GM21381 (cell line): ENCODE measurements around the gene DCAF7.

Experiments
- ATAC-seq: cut with Tn5 transposase; IDR thresholded peaks from one replicate; pipeline ENCODE4 v1.9.1; 2021; ENCODE audit warnings: mild to moderate bottlenecking, moderate library complexity; ENCODE audit not compliant: unreplicated experiment

Gene DCAF7

GRCh38 chr17:63524051-63524450 is 26.2 kb upstream of the DCAF7 start:
- ATAC-seq, result no peak

- ATAC-seq, result no peak
Observed at GRCh38 chr17:63525190-63525946, 24.9 kb upstream of the DCAF7 start.

DNA sequence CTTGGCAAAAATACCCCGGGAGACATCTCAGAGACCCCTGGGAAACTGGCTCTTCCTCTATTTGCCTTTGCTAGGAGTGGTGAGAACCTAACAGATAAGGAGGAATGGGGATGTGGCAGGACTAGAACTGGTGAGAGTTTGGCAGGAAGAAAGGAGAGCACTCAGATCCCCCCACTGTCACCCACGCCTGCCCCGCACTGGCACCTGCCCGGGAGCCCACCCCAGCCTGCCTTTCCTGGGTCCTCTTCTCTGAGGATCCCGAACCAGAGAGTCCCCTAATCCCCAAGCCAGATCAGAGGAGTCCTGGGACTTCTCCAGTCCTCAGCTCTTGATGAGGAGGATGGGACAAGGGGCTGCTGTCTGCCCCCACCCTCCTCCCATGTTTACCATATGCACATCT is 23.4 kb upstream of the DCAF7 start:
- ATAC-seq, result no peak

- no peak for ATAC-seq
Observed at GRCh38 chr17:63528183-63528582, 22.1 kb upstream of the DCAF7 start.

DNA sequence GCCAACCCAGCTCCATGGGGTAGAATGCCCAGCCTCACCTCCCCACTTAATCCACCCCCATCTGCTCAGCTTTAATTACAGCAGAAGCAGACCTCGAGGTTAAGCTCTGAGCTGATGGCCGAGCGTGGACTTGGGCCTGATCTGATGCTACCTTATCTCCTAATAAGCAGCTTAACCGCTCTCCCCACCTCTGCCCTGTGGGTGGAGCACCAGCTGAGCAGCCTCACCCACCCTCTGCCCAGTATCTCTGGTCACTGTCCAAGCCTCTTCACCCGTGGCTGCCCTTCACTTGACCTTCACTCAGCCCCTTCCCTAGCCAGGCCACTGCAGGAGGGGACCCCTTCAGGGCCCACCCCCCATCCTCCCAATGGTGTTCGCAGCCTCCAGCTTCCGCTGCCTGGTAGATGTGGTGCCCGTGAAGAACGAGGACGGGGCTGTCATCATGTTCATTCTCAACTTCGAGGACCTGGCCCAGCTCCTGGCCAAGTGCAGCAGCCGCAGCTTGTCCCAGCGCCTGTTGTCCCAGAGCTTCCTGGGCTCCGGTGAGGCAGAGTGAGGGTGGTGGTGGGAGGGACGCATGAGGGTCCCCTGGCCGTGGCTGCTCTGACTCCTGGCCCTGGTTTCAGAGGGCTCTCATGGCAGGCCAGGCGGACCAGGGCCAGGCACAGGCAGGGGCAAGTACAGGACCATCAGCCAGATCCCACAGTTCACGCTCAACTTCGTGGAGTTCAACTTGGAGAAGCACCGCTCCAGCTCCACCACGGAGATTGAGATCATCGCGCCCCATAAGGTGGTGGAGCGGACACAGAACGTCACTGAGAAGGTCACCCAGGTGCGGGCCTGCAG is 20.3 kb upstream of the DCAF7 start:
- ATAC-seq, result no peak

GRCh38 chr17:63530557-63531021 is 19.7 kb upstream of the DCAF7 start:
- ATAC-seq, result no peak

DNA sequence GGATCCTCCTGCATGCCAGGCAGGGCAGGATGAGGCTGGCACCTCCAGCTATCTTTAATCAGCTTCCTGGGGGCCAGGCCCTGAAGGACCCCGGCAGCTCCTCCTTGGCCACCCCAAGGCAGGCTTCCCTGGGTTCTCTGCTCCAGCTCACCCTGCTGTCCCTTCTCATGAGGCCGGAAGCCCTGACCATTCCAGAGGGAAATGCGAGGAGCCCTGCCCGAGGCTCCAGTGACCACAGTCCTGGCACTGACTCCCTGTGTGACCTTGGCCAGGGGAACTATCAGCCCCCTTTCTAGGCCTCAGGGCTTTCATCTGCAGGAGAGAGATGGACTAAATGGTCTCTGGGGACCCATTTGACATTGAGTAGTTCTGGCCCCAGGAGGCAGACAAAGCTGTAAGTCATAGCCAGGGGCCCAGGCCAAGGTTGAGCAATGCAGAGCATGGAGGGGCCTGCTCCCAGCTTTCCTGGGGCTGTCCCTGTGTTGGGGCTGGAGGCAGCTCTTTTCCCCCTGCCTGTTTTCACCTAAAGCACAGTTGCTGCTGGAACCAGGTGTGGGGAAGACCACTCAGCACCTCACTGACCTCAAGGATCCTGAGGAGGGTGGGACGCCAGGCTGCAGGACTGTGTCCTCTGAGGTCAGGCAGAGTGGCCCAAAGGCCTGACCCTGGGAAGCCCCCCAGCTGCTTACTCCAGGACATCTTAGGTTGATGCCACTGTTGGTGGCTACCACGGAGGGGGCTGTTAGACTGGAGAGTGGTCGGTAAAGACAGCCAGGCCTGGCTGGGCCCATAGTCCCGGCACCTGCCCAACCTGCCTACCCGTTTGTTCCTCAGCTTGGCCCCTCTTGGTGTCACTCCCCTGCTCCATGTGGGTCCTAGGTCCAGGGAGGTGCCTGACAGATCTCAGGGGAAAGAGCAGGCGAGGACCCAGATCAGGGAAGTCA is 19.0 kb upstream of the DCAF7 start:
- no peak for ATAC-seq

DNA sequence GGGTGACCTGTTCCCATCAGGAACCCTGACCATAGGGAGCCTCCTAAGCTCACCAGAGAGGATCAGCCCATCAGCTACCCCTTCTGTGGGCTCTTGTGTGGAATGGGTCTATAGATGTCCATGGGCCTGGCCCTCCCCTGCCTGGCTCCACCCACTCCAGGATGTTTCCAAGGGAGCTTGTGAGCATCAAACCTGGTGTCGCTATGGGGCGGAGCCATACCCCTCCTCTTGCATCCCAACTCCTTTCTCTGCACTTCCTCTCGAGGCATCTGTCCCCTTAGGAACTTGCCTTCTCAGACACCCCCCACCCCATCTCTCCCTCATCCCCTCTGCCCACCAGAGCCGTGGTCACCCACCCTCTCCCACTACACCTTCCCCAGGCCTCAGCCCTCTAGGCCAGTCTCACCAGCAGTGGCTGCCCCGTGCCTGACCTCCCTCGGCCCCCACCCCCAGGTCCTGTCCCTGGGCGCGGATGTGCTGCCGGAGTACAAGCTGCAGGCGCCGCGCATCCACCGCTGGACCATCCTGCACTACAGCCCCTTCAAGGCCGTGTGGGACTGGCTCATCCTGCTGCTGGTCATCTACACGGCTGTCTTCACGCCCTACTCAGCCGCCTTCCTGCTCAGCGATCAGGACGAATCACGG is 16.7 kb upstream of the DCAF7 start:
- ATAC-seq, result no peak

GRCh38 chr17:63534078-63534570 is 16.2 kb upstream of the DCAF7 start:
- no peak for ATAC-seq

DNA sequence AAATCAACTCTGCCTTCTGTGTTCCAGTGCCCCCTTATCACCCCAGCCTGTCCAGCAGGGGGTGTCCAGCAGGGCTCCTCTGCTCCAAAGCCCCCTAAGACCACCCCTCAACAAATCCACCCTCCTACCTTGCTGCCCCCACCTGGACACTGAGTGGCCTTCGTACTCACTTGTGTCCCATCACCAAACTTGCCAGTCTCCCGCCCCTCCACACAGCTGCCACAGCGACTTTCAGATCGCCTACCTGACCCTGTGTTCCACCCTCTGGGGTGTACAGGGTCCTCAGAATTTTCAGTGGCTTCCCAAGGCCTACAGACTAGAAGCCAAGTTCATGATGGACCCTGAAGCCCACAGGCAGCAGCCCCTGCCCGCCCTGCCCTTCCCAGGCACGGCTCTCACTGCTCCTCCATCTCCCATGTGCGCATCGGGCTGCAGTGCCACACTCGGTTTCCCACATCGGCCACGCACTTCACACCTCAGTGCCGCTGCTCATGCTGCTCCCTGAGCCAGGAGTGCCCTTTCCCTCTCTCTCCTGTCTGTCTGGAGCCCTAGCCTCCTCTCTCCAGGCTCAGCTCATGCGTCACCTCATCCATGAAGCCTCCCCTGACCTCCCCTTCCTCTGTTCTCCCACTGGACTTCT is 15.3 kb upstream of the DCAF7 start:
- ATAC-seq, result no peak

GRCh38 chr17:63535640-63536039 is 14.6 kb upstream of the DCAF7 start:
- ATAC-seq, result no peak

DNA sequence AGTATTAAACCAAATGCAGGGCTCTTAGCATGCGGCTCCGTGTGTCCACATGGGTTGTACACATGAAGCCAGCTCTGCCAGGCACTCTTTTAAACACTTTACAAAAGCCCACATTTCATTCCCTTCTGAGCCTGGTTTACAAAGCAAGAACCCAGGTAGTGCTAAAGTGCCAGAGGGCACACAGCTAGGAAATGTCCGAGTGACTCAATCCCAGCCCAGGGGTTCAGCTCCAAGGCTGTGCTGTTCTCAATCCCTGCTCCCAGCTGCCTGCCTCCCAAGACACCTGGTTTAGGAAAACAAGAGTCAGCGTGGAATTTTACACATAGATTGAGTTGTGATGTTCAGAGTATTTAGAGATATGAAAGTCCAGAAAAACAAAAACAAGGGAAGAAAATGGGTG is 13.3 kb upstream of the DCAF7 start:
- ATAC-seq, result no peak

DNA sequence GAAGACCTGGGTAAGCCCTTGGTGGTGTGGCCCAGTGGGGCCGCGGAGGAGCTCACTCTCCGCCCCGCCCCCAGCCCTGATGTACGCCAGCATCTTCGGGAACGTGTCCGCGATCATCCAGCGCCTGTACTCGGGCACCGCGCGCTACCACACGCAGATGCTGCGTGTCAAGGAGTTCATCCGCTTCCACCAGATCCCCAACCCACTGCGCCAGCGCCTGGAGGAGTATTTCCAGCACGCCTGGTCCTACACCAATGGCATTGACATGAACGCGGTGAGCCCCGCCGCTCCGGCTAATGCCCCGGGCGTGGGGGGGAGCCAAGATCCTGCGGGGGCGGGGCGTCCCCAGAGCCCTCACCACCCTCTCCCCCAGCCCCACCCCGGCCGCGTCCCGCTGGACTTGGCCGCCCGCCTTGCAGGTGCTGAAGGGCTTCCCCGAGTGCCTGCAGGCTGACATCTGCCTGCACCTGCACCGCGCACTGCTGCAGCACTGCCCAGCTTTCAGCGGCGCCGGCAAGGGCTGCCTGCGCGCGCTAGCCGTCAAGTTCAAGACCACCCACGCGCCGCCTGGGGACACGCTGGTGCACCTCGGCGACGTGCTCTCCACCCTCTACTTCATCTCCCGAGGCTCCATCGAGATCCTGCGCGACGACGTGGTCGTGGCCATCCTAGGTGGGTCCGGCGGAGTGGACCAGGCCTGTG is 12.1 kb upstream of the DCAF7 start:
- no peak for ATAC-seq

GRCh38 chr17:63538693-63539595 is 11.3 kb upstream of the DCAF7 start:
- no peak for ATAC-seq

DNA sequence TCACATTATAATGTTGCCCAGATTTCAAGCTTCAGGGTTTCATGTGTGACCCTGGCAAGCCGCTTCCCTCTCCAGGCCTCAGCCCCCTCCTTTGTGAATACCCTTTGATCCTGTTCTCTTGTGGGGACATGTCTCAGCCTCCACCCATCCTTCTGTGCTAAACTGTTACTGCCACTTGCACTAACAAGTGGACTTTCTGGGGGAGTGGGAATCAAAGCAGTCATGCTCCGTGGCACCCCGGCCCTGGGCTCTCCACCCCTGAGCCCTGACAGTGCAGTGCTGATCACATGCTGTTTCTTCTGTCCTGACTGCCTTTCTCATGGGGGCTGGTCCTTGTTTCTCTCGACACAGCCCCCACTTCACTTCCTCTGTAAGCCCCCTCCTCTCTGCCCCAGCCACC is 9.7 kb upstream of the DCAF7 start:
- ATAC-seq, result no peak

GRCh38 chr17:63542218-63542545 is 8.1 kb upstream of the DCAF7 start:
- no peak for ATAC-seq

DNA sequence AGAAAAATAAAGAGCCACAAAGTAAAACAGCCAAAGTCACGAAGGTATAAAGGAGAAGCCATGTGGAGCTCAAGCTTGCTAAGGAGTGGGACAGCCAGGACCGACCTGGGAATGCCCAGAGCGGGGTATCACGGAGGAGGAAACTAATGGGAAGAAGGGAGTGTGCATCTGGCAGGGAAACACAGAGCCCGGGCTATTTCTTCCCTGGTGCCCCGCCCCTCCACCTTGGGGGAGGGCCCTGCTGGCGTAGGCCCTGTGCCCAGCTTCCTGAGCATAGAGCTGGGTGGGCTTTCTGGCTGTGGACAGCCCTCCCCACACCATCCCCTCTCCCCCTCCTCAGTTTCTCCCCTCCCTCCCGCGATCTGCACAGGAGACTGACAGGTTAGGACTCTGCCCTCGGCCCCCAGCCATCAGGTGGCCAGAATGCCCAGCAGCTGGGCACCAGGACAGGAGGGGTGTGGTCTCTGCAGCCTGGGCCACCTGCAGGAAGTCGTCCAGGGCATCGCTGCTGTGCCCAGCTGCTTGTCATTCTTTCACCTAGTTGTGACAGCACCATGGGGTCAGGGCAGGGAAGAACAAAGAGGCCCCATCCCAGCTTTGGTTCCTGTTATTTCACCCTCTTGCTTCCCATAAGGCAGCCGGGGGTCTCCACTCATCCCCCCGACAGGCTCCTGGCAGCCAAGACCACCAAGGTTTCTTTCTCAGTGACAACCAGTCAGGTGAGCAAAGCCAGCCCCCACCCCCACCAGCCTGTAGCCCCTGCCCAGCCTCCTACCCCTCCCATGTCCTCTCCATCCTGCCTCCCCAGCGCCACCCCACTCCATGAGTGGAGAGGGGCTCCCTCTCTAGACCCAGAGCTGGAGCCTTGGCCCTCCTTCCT is 7.1 kb upstream of the DCAF7 start:
- ATAC-seq, result no peak
